DOHH2 (cell line): ENCODE data around the gene ZNF575.

Experiments
- H3F3A ChIP-seq: fragments of 200-600 bp; sonication (generic), shearing (Covaris generic); 2 replicates; pipeline ENCODE4 v1.6.0; 2016; ENCODE audit warnings: antibody characterized with exemption, mild to moderate bottlenecking; ENCODE audit not compliant: control insufficient read depth, insufficient read depth
- H3K27ac ChIP-seq: fragments of 200-600 bp; sonication (generic); 2 replicates; pipeline ENCODE4 v1.5.1; 2014; ENCODE audit warnings: low read depth, mild to moderate bottlenecking, low read length, moderate library complexity
- H3K27me3 ChIP-seq: fragments of 200-600 bp; sonication (generic); 2 replicates; pipeline ENCODE4 v1.6.1; 2014; ENCODE audit warnings: mild to moderate bottlenecking, low read length, mixed read lengths; ENCODE audit not compliant: control insufficient read depth
- H3K36me3 ChIP-seq: fragments of 200-600 bp; sonication (generic); 2 replicates; pipeline ENCODE4 v1.6.1; 2014; ENCODE audit warnings: mild to moderate bottlenecking, low read length, moderate library complexity, mixed read lengths; ENCODE audit not compliant: control insufficient read depth
- H3K4me1 ChIP-seq: fragments of 200-600 bp; sonication (generic); 2 replicates; pipeline ENCODE4 v1.6.1; 2014; ENCODE audit warnings: mild to moderate bottlenecking, low read length, mixed read lengths; ENCODE audit not compliant: control insufficient read depth
- H3K4me2 ChIP-seq: fragments of 200-600 bp; sonication (generic); 2 replicates; pipeline ENCODE4 v1.6.0; 2014; ENCODE audit warnings: mild to moderate bottlenecking, low read length, moderate library complexity
- H3K4me3 ChIP-seq: fragments of 200-600 bp; sonication (generic); 2 replicates; pipeline ENCODE4 v1.5.1; 2014; ENCODE audit warnings: mild to moderate bottlenecking, low read length, mixed read lengths
- H3K79me2 ChIP-seq: fragments of 200-600 bp; sonication (generic); 2 replicates; pipeline ENCODE4 v1.6.1; 2014; ENCODE audit warnings: mild to moderate bottlenecking, low read length, mixed read lengths; ENCODE audit not compliant: control insufficient read depth
- H3K9me2 ChIP-seq: fragments of 200-600 bp; sonication (generic); replicated peaks from 2 replicates; pipeline ENCODE4 v1.6.1; 2014; ENCODE audit warnings: mild to moderate bottlenecking, low read length, mixed read lengths; ENCODE audit not compliant: control insufficient read depth
- H3K9me3 ChIP-seq: fragments of 200-600 bp; sonication (generic); 2 replicates; pipeline ENCODE4 v1.6.1; 2014; ENCODE audit warnings: antibody characterized with exemption, low read length, mixed read lengths; ENCODE audit not compliant: control insufficient read depth, insufficient read depth
- H4K20me1 ChIP-seq: fragments of 200-600 bp; sonication (generic); 2 replicates; pipeline ENCODE4 v1.6.0; 2014; ENCODE audit warnings: low read depth, mild to moderate bottlenecking, antibody characterized with exemption, low read length, moderate library complexity; ENCODE audit not compliant: control insufficient read depth, insufficient read depth
- CTCF ChIP-seq: fragments of 200-600 bp; sonication (generic); IDR thresholded peaks from one replicate; pipeline ENCODE4 v1.5.1; 2014; ENCODE audit warnings: antibody characterized with exemption, mild to moderate bottlenecking, low read depth, low read length; ENCODE audit not compliant: poor library complexity, severe bottlenecking
- EZH2phosphoT487 ChIP-seq: fragments of 200-600 bp; sonication (generic); IDR thresholded peaks from 2 replicates; pipeline ENCODE4 v1.6.1; 2017; ENCODE audit warnings: borderline replicate concordance, mild to moderate bottlenecking, antibody characterized with exemption, low read length, moderate library complexity, mixed read lengths

Gene ZNF575

DNA sequence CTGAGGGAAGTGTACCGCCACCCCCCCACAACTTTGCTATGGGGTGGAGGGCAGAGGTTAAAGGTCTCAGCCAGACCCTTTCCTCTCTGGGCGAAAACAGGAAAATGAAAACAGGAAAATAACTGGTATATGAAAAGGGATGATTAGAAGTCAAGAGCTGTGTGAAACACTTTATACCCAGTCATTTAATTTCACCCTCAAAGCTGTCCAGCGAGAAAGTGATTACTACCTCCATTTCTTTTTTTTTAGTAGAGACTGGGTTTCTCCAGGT, 27.9 kb upstream of the ZNF575 start:
- Histone ChIP-seq H3K4me2 (peak overlapping the region; percentile 79), H3K27ac (no peak overlapping the region), H3K36me3 (no peaks in the 10 kb centered on the region), H3K9me2 (no peaks in the 10 kb centered on the region), H3K79me2 (no peaks in the 10 kb centered on the region), H3F3A (peaks cover 2% of the 10 kb centered on the region; the same call in 1 of the 2 replicates), H3K4me1 (peaks cover 15% of the 10 kb centered on the region), H3K9me3 (no peaks in the 10 kb centered on the region), H3K27me3 (no peaks in the 10 kb centered on the region), H3K4me3 (peak overlapping the region; percentile 76), H4K20me1 (no peaks in the 10 kb centered on the region)
- TF ChIP-seq CTCF (no peak), EZH2phosphoT487 (no peak)

DNA sequence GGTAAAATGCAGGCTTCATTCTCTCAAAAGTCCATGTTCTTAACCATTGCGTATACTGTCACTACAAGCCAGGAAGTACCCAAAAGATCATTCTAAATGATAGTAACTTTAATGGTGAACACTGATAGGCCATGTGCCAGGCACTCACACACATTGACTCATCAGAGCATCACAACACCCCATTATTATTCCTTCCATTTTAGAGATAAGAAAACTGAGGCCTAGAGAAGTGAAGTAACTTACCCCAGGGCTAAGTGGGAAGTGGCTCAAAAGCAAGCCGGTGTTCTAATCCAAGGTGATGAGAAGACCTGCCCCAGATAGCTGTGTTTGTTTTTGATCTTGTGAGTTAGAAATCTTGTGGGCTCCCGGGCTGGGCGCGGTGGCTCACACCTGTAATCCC, 27.0 kb upstream of the ZNF575 start:
- no peaks in the 10 kb centered on the region for H3K27me3 ChIP-seq
- H3K9me2 ChIP-seq = no peaks in the 10 kb centered on the region
- no peaks in the 10 kb centered on the region for H3K36me3 ChIP-seq
- H3K4me2 ChIP-seq = no peak overlapping the region
- no peak overlapping the region for H3K4me3 ChIP-seq
- TF ChIP-seq EZH2phosphoT487 = no peak
- TF ChIP-seq CTCF = no peak
- no peaks in the 10 kb centered on the region for H3K79me2 ChIP-seq
- H3K4me1 ChIP-seq = peaks cover 15% of the 10 kb centered on the region
- peaks cover 2% of the 10 kb centered on the region; the same call in 1 of the 2 replicates for H3F3A ChIP-seq
- H3K27ac ChIP-seq = no peak overlapping the region
- no peaks in the 10 kb centered on the region for H3K9me3 ChIP-seq
- no peaks in the 10 kb centered on the region for H4K20me1 ChIP-seq

DNA sequence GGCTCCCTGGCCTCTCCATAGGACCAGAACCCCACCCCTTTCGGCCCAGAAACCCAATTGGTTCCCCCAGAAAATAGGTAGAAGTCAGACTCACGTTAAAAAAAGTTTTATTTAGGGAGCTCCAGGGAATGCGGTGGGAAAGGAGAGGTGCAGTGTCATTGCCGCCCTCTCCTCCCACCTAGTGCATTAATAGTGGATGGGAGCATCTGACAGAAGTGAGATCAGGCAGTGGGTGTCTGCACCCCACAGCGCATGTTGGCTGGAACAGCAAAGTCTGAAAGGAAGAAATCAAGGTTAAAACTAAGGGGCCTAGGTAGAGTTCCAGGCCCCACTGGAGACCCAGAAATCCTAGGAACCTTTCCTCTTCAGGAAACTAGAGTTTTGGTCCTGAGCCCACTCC, 26.4 kb upstream of the ZNF575 start:
- no peaks in the 10 kb centered on the region for H3K27me3 ChIP-seq
- H3K36me3 ChIP-seq = no peaks in the 10 kb centered on the region
- TF ChIP-seq CTCF = no peak
- TF ChIP-seq EZH2phosphoT487 = no peak
- peaks cover 2% of the 10 kb centered on the region; the same call in 1 of the 2 replicates for H3F3A ChIP-seq
- no peak overlapping the region for H3K4me2 ChIP-seq
- no peaks in the 10 kb centered on the region for H4K20me1 ChIP-seq
- H3K4me3 ChIP-seq = no peak overlapping the region
- peaks cover 15% of the 10 kb centered on the region for H3K4me1 ChIP-seq
- H3K9me2 ChIP-seq = no peaks in the 10 kb centered on the region
- no peaks in the 10 kb centered on the region for H3K9me3 ChIP-seq
- H3K27ac ChIP-seq = no peak overlapping the region
- no peaks in the 10 kb centered on the region for H3K79me2 ChIP-seq

GRCh38 chr19:43507880-43508279, 25.1 kb upstream of the ZNF575 start:
- Histone ChIP-seq H3K9me2 (no peaks in the 10 kb centered on the region), H3K27me3 (no peaks in the 10 kb centered on the region), H3K4me1 (peaks cover 15% of the 10 kb centered on the region), H3F3A (peaks cover 2% of the 10 kb centered on the region; the same call in 1 of the 2 replicates), H3K9me3 (no peaks in the 10 kb centered on the region), H3K79me2 (no peaks in the 10 kb centered on the region), H3K27ac (no peak overlapping the region), H3K4me3 (no peak overlapping the region), H4K20me1 (no peaks in the 10 kb centered on the region), H3K4me2 (no peak overlapping the region), H3K36me3 (no peaks in the 10 kb centered on the region)
- TF ChIP-seq CTCF (no peak), EZH2phosphoT487 (no peak)
